IMR-90 (cell line): ENCODE measurements around the gene TIMM44. TPM values are rescaled to one million over a fixed set of nuclear protein-coding genes. Genes with fewer than 3 reads are reported as not detected.

ENCODE experiments used
- ATAC-seq: fragments of 200-7000 bp; cut with Tn5 transposase; 2 replicates; pipeline ENCODE4 v1.9.1; 2020; ENCODE audit warnings: low read depth, mild to moderate bottlenecking, moderate library complexity
- BruUV-seq: library from RNA; stranded (reverse); fragments of 400-500 nt; replicated peaks from 2 replicates; lab custom pipeline; 2021; lab: Mats Ljungman, UMichigan
- CTCF ChIA-PET: fragments of 300-600 bp; formaldehyde crosslinking; extraction: SDS; loops from one replicate; lab custom pipeline; 2021; ENCODE audit warnings: antibody characterized with exemption; lab: Yijun Ruan, JAX
- POLR2A ChIA-PET: fragments of 300-600 bp; sonication (Branson Sonifier 250); formaldehyde crosslinking; loops from one replicate; lab custom pipeline; 2022; ENCODE audit warnings: antibody characterized with exemption; ENCODE audit not compliant: unreplicated experiment; lab: Charles Lee
- DNase-seq: peaks from one replicate; pipeline ENCODE4 v3.0.0; 2013
- H2AFZ ChIP-seq: replicated peaks from 2 replicates; pipeline ENCODE3; 2013; ENCODE audit warnings: low read length, mild to moderate bottlenecking; ENCODE audit not compliant: poor library complexity
- H2AK5ac ChIP-seq: 2 replicates; pipeline ENCODE4 v1.6.1; 2013; ENCODE audit warnings: low read depth, low read length, inconsistent platforms
- H2AK9ac ChIP-seq: replicated peaks from 2 replicates; pipeline ENCODE3; 2013; ENCODE audit warnings: mild to moderate bottlenecking, low read depth, low read length, moderate library complexity; ENCODE audit not compliant: poor library complexity
- H2BK120ac ChIP-seq: 2 replicates; pipeline ENCODE4 v1.6.1; 2013; ENCODE audit warnings: low read depth, low read length, inconsistent platforms
- H2BK15ac ChIP-seq: 3 replicates; pipeline ENCODE4 v1.6.1; 2013; ENCODE audit warnings: low read depth, low read length, inconsistent platforms
- H2BK20ac ChIP-seq: 2 replicates; pipeline ENCODE4 v1.6.1; 2013; ENCODE audit warnings: low read depth, mild to moderate bottlenecking, inconsistent platforms, low read length, moderate library complexity
- H2BK5ac ChIP-seq: 2 replicates; pipeline ENCODE4 v1.6.1; 2013; ENCODE audit warnings: mild to moderate bottlenecking, low read depth, low read length, inconsistent platforms; ENCODE audit not compliant: poor library complexity, severe bottlenecking
- H3K14ac ChIP-seq: replicated peaks from 2 replicates; pipeline ENCODE4 v1.6.1; 2013; ENCODE audit warnings: low read depth, low read length, inconsistent platforms
- H3K18ac ChIP-seq: 2 replicates; pipeline ENCODE4 v1.6.1; 2013; ENCODE audit warnings: low read depth, low read length, control low read depth
- H3K23ac ChIP-seq: 2 replicates; pipeline ENCODE4 v1.6.1; 2013; ENCODE audit warnings: low read depth, low read length, inconsistent platforms
- H3K27ac ChIP-seq: 2 replicates; pipeline ENCODE4 v1.5.1; 2013; ENCODE audit warnings: mild to moderate bottlenecking, control low read depth, low read length; ENCODE audit not compliant: insufficient read depth
- H3K27me3 ChIP-seq: 2 replicates; pipeline ENCODE4 v1.6.1; 2013; ENCODE audit warnings: low read length; ENCODE audit not compliant: control insufficient read depth, insufficient read depth
- H3K36me3 ChIP-seq: 2 replicates; pipeline ENCODE4 v1.6.1; 2013; ENCODE audit warnings: low read length, mixed read lengths; ENCODE audit not compliant: control insufficient read depth, insufficient read depth
- H3K4ac ChIP-seq: 2 replicates; pipeline ENCODE4 v1.6.1; 2013; ENCODE audit warnings: low read depth, low read length, inconsistent platforms
- H3K4me1 ChIP-seq: 2 replicates; pipeline ENCODE4 v1.6.1; 2013; ENCODE audit warnings: low read length, mixed read lengths; ENCODE audit not compliant: control insufficient read depth, insufficient read depth
- H3K4me2 ChIP-seq: 2 replicates; pipeline ENCODE4 v1.6.1; 2013; ENCODE audit warnings: low read depth, mild to moderate bottlenecking, control low read depth, low read length, moderate library complexity
- H3K4me3 ChIP-seq: 2 replicates; pipeline ENCODE4 v1.5.1; 2013; ENCODE audit warnings: low read depth, mild to moderate bottlenecking, control low read depth, low read length, moderate library complexity; ENCODE audit not compliant: insufficient read depth
- H3K56ac ChIP-seq: 2 replicates; pipeline ENCODE4 v1.6.1; 2013; ENCODE audit warnings: low read length, inconsistent platforms; ENCODE audit not compliant: insufficient read depth; ENCODE audit errors: extremely low read depth
- H3K79me1 ChIP-seq, 2 experiments: 2 replicates each; pipeline ENCODE4 v1.6.1; 2013; ENCODE audit warnings: low read length in 2 of 2, inconsistent platforms in 1 of 2, low read depth in 1 of 2
- H3K9ac ChIP-seq: 2 replicates; pipeline ENCODE4 v1.6.1; 2013; ENCODE audit warnings: low read depth, low read length, control low read depth
- H3K9me1 ChIP-seq: 2 replicates; pipeline ENCODE4 v1.6.1; 2013; ENCODE audit warnings: low read length, inconsistent platforms; ENCODE audit not compliant: insufficient read depth
- H3K9me3 ChIP-seq: 2 replicates; pipeline ENCODE4 v1.6.1; 2013; ENCODE audit warnings: low read length; ENCODE audit not compliant: control insufficient read depth, insufficient read depth
- H4K20me1 ChIP-seq: 2 replicates; pipeline ENCODE4 v1.6.1; 2013; ENCODE audit warnings: low read length, inconsistent platforms; ENCODE audit not compliant: insufficient read depth
- H4K5ac ChIP-seq: 2 replicates; pipeline ENCODE4 v1.6.1; 2013; ENCODE audit warnings: mild to moderate bottlenecking, low read depth, low read length, control low read depth
- H4K8ac ChIP-seq, 2 experiments: 2 replicates each; pipeline ENCODE4 v1.6.1; 2013; ENCODE audit warnings: low read depth in 2 of 2, low read length in 2 of 2, control low read depth in 1 of 2, inconsistent platforms in 1 of 2
- H4K91ac ChIP-seq: 2 replicates; pipeline ENCODE4 v1.6.1; 2013; ENCODE audit warnings: low read depth, low read length, inconsistent platforms; ENCODE audit not compliant: insufficient read depth
- BHLHE40 ChIP-seq: fragments of 150-350 bp; IDR thresholded peaks from 2 replicates; pipeline ENCODE4 v1.6.1; 2016; ENCODE audit warnings: mild to moderate bottlenecking, low read depth, low read length
- CEBPB ChIP-seq: IDR thresholded peaks from 2 replicates; pipeline ENCODE4 v1.6.1; 2012; ENCODE audit warnings: low read depth, low read length, improper control_type of control experiment
- CHD1 ChIP-seq: IDR thresholded peaks from 2 replicates; pipeline ENCODE4 v1.6.1; 2012; ENCODE audit warnings: low read depth, low read length, improper control_type of control experiment
- ELK1 ChIP-seq: fragments of 150-350 bp; IDR thresholded peaks from 2 replicates; pipeline ENCODE4 v1.6.1; 2016; ENCODE audit warnings: low read depth, mild to moderate bottlenecking, low read length, moderate library complexity, borderline replicate concordance
- FOS ChIP-seq: fragments of 150-350 bp; IDR thresholded peaks from 2 replicates; pipeline ENCODE4 v1.6.1; 2016; ENCODE audit warnings: low read depth, low read length
- MAFK ChIP-seq: IDR thresholded peaks from 2 replicates; pipeline ENCODE4 v1.6.1; 2012; ENCODE audit warnings: low read depth, low read length, improper control_type of control experiment
- MAZ ChIP-seq: IDR thresholded peaks from 2 replicates; pipeline ENCODE4 v1.6.1; 2012; ENCODE audit warnings: low read depth, mild to moderate bottlenecking, low read length, improper control_type of control experiment, moderate library complexity, borderline replicate concordance
- MXI1 ChIP-seq: IDR thresholded peaks from 2 replicates; pipeline ENCODE4 v1.6.1; 2012; ENCODE audit warnings: low read depth, mild to moderate bottlenecking, low read length, moderate library complexity, borderline replicate concordance
- NFE2L2 ChIP-seq: fragments of 150-350 bp; IDR thresholded peaks from 2 replicates; pipeline ENCODE4 v1.6.1; 2016; ENCODE audit warnings: low read depth, mild to moderate bottlenecking, low read length
- POLR2A ChIP-seq: IDR thresholded peaks from 2 replicates; pipeline ENCODE4 v1.6.1; 2012; ENCODE audit warnings: mild to moderate bottlenecking, low read depth, low read length
- RAD21 ChIP-seq: IDR thresholded peaks from 2 replicates; pipeline ENCODE4 v1.6.1; 2012; ENCODE audit warnings: low read length, improper control_type of control experiment
- RCOR1 ChIP-seq: IDR thresholded peaks from 2 replicates; pipeline ENCODE4 v1.6.1; 2012; ENCODE audit warnings: mild to moderate bottlenecking, low read length, improper control_type of control experiment; ENCODE audit not compliant: insufficient replicate concordance
- RFX5 ChIP-seq: IDR thresholded peaks from 2 replicates; pipeline ENCODE4 v1.8.0; 2012; ENCODE audit warnings: low read depth, mild to moderate bottlenecking, low read length, moderate library complexity
- SMC3 ChIP-seq: fragments of 150-350 bp; IDR thresholded peaks from 2 replicates; pipeline ENCODE4 v1.6.1; 2016; ENCODE audit warnings: low read depth, mild to moderate bottlenecking, antibody characterized with exemption, low read length, moderate library complexity
- USF2 ChIP-seq: fragments of 150-350 bp; IDR thresholded peaks from 2 replicates; pipeline ENCODE4 v1.6.1; 2017; ENCODE audit warnings: mild to moderate bottlenecking, antibody characterized with exemption, low read length, low read depth
- WGBS, 2 experiments: methylation state at CpG; one replicate each; pipeline versions ENCODE4 v1.1.5 to v1.1.7; 2013; ENCODE audit warnings: missing lambda C conversion rate in 2 of 2; ENCODE audit not compliant: insufficient read length in 1 of 2; ENCODE audit errors: extremely low coverage in 2 of 2; 5-methylcytosine and 5-hydroxymethylcytosine counted together
- dilution Hi-C: fragments of 300-500 bp; cut with HindIII; formaldehyde crosslinking; loops from one replicate; pipeline ENCODE4 v1.14.3; 2018; ENCODE audit warnings: low sequenced_read_pairs; ENCODE audit not compliant: unreplicated experiment
- in situ Hi-C: fragments of 300-500 bp; cut with MboI; formaldehyde crosslinking; loops from 3 replicates; pipeline ENCODE4 v1.14.3; 2019; ENCODE audit warnings: low sequenced_read_pairs, inconsistent platforms, mixed read lengths
- intact Hi-C: fragments of 100-400 bp; cut with micrococcal nuclease; formaldehyde crosslinking; loops from 2 replicates; pipeline ENCODE4 v1.10.0; 2022
- polyA plus RNA-seq, 3 experiments: library from polyadenylated mRNA; depleted of rRNA; stranded (reverse); fragments of >200 nt; gene quantifications; 2 replicates each; pipeline ENCODE4 v1.2.3, GENCODE V29; 2012; ENCODE audit warnings: low replicate concordance in 1 of 3
- total RNA-seq: library from RNA; depleted of rRNA; stranded (reverse); fragments of >200 nt; gene quantifications from 2 replicates; pipeline ENCODE4 v1.2.3, GENCODE V29; 2012
- TF ChIP-seq, protein P1 (sequence below): conservative IDR thresholded peaks from 2 replicates; pipeline ENCODE4 v1.5.1; 2012; ENCODE audit warnings: mild to moderate bottlenecking, low read depth, low read length, improper control_type of control experiment

TIMM44 gene
- total and polyA plus RNA-seq, 2 of the 4 experiments (the other 2 are of a cell fraction) = 37.6 to 52.3 TPM

GRCh38 chr19:7978179-7978825 is 34.8 kb upstream of the TIMM44 start:
- H4K8ac ChIP-seq = no peak overlapping the region
- H3K56ac ChIP-seq = no peak overlapping the region
- H2BK5ac ChIP-seq = no peak overlapping the region
- H3K79me1 ChIP-seq = peaks cover 30 to 57% of the 10 kb centered on the region in 2 experiments
- intact Hi-C loops (no loop called here), in situ Hi-C loops (loop anchor here (10.0 kb wide), 1 partner anchor 276 kb away; no protein-coding TSS in a partner anchor), dilution Hi-C loops (no loop called here)
- no peaks in the 10 kb centered on the region for H3K4me1 ChIP-seq
- no peaks in the 10 kb centered on the region for H3K9me1 ChIP-seq
- CTCF ChIA-PET = interaction anchor here (0.7 kb wide), 1 partner anchor 34 kb away, joined by 3 read pairs; no protein-coding TSS in a partner anchor
- BruUV-seq = no TSS peak
- H2BK15ac ChIP-seq = no peak overlapping the region
- no peak for TF ChIP-seq USF2
- no peak for TF ChIP-seq CHD1
- TF ChIP-seq POLR2A = no peak
- no peak for TF ChIP-seq SMC3
- no peak for TF ChIP-seq RFX5
- no peak for TF ChIP-seq ELK1
- no peak for TF ChIP-seq MAFK
- TF ChIP-seq CEBPB = no peak
- no peak for TF ChIP-seq RAD21
- TF ChIP-seq, protein P1, sequence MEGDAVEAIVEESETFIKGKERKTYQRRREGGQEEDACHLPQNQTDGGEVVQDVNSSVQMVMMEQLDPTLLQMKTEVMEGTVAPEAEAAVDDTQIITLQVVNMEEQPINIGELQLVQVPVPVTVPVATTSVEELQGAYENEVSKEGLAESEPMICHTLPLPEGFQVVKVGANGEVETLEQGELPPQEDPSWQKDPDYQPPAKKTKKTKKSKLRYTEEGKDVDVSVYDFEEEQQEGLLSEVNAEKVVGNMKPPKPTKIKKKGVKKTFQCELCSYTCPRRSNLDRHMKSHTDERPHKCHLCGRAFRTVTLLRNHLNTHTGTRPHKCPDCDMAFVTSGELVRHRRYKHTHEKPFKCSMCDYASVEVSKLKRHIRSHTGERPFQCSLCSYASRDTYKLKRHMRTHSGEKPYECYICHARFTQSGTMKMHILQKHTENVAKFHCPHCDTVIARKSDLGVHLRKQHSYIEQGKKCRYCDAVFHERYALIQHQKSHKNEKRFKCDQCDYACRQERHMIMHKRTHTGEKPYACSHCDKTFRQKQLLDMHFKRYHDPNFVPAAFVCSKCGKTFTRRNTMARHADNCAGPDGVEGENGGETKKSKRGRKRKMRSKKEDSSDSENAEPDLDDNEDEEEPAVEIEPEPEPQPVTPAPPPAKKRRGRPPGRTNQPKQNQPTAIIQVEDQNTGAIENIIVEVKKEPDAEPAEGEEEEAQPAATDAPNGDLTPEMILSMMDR = no peak
- TF ChIP-seq RCOR1 = no peak
- TF ChIP-seq MXI1 = no peak
- TF ChIP-seq MAZ = no peak
- no peak for TF ChIP-seq BHLHE40
- TF ChIP-seq FOS = no peak
- TF ChIP-seq NFE2L2 = no peak
- DNase-seq (peak; percentile 7), ATAC-seq (no peak; the same call in 1 of the 2 replicates)
- no peak overlapping the region for H3K4ac ChIP-seq
- no peaks in the 10 kb centered on the region for H3K27me3 ChIP-seq
- no peak overlapping the region for H4K5ac ChIP-seq
- no peak overlapping the region for H3K4me3 ChIP-seq
- H3K14ac ChIP-seq = no peak overlapping the region
- no peak overlapping the region for H3K23ac ChIP-seq
- POLR2A ChIA-PET = no interaction called here
- H3K4me2 ChIP-seq = no peak overlapping the region
- peaks cover 70% of the 10 kb centered on the region for H3K36me3 ChIP-seq
- H2AFZ ChIP-seq = no peak overlapping the region
- no peak overlapping the region for H2AK5ac ChIP-seq
- H3K18ac ChIP-seq = no peak overlapping the region
- H2BK20ac ChIP-seq = no peak overlapping the region
- 92% methylated on average over 6 of the region's 12 CpGs; no CpG with 5 or more reads in 1 of the 2 experiments for WGBS, 2 experiments
- H2AK9ac ChIP-seq = no peak overlapping the region
- no peak overlapping the region for H4K91ac ChIP-seq
- peaks cover 79% of the 10 kb centered on the region for H4K20me1 ChIP-seq
- H3K9me3 ChIP-seq = no peaks in the 10 kb centered on the region
- no peak overlapping the region for H3K9ac ChIP-seq
- H3K27ac ChIP-seq = no peak overlapping the region
- no peak overlapping the region for H2BK120ac ChIP-seq
